Activated T-helper 2 cell treated with anti-CD3 and anti-CD28 coated beads, Interferon-gamma antibody, Interleukin-2, Interleukin-4, amounts not matched to agents 10 μg/mL and 5 μg/mL and 100 μg/mL, durations not matched to agents 14 hours and 24 hours and 36 hours (primary cell): ENCODE results near the gene TUBA3E. TPM values are rescaled to one million over a fixed set of nuclear protein-coding genes. Genes with fewer than 3 reads are reported as not detected.
A peak's percentile ranks its signal among the peaks of the same experiment; 100 is the strongest.
"Not testable (repeated sequence)": the region's sequence is repeated elsewhere in the genome, so short reads cannot be mapped to it uniquely, and the experiment has no call there.

ENCODE experiments used
- DNase-seq: peaks from one replicate; pipeline ENCODE4 v3.0.0; 2021; ENCODE audit warnings: low spot score
- H3K27ac Mint-ChIP-seq: one replicate; pipeline ENCODE4 v1.8.0; 2021; ENCODE audit warnings: mixed read lengths
- H3K27me3 Mint-ChIP-seq: one replicate; pipeline ENCODE4 v1.8.0; 2021; ENCODE audit warnings: low read depth, mixed read lengths
- H3K36me3 Mint-ChIP-seq: one replicate; pipeline ENCODE4 v1.8.0; 2021; ENCODE audit warnings: low read depth, mixed read lengths
- H3K4me1 Mint-ChIP-seq: one replicate; pipeline ENCODE4 v1.8.0; 2021; ENCODE audit warnings: low read depth, mixed read lengths
- H3K4me3 Mint-ChIP-seq: one replicate; pipeline ENCODE4 v1.8.0; 2021; ENCODE audit warnings: low read depth, mild to moderate bottlenecking, moderate library complexity, mixed read lengths
- H3K9me3 Mint-ChIP-seq: one replicate; pipeline ENCODE4 v1.8.0; 2021; ENCODE audit warnings: mixed read lengths
- intact Hi-C: fragments of 100-400 bp; cut with micrococcal nuclease; formaldehyde crosslinking; loops from one replicate; pipeline ENCODE4 v1.15.1; 2023
- total RNA-seq: library from RNA; stranded (reverse); gene quantifications from 2 replicates; pipeline ENCODE4 v1.2.3, GENCODE V29; 2022

TUBA3E gene
- total RNA-seq, 1 donor from 2014 or later, result not detected

GRCh38 chr2:130222523-130222922 lies 24.3 kb upstream of the TUBA3E start:
- DNase-seq, H3K9me3 Mint-ChIP-seq, H3K36me3 Mint-ChIP-seq, H3K27ac Mint-ChIP-seq, intact Hi-C loops, H3K4me1 Mint-ChIP-seq, H3K27me3 Mint-ChIP-seq: not testable (repeated sequence)
- H3K4me3 Mint-ChIP-seq, result peak overlapping the region; percentile 5

GRCh38 chr2:130220505-130220904 lies 22.3 kb upstream of the TUBA3E start:
- DNase-seq, H3K4me3 Mint-ChIP-seq, H3K36me3 Mint-ChIP-seq, H3K9me3 Mint-ChIP-seq, intact Hi-C loops, H3K27ac Mint-ChIP-seq, H3K4me1 Mint-ChIP-seq, H3K27me3 Mint-ChIP-seq: not testable (repeated sequence)

- H3K36me3 Mint-ChIP-seq, H3K4me1 Mint-ChIP-seq, H3K27ac Mint-ChIP-seq, H3K4me3 Mint-ChIP-seq, DNase-seq, intact Hi-C loops, H3K9me3 Mint-ChIP-seq: not testable (repeated sequence)
- H3K27me3 Mint-ChIP-seq, result peaks cover 15% of the 10 kb centered on the region
These were observed 20.9 kb upstream of the TUBA3E start for GRCh38 chr2:130219147-130219546.

- H3K27ac Mint-ChIP-seq, H3K4me3 Mint-ChIP-seq, intact Hi-C loops, H3K9me3 Mint-ChIP-seq, H3K36me3 Mint-ChIP-seq, H3K4me1 Mint-ChIP-seq, DNase-seq: not testable (repeated sequence)
- H3K27me3 Mint-ChIP-seq, result peaks cover 11% of the 10 kb centered on the region
These were observed 8.8 kb upstream of the TUBA3E start for GRCh38 chr2:130207051-130207450.

- H3K27me3 Mint-ChIP-seq, H3K36me3 Mint-ChIP-seq, H3K4me1 Mint-ChIP-seq, H3K27ac Mint-ChIP-seq, intact Hi-C loops, H3K9me3 Mint-ChIP-seq, DNase-seq, H3K4me3 Mint-ChIP-seq: not testable (repeated sequence)
These were observed 4.9 kb upstream of the TUBA3E start for GRCh38 chr2:130203150-130203549.

GRCh38 chr2:130202518-130202917 lies 4.3 kb upstream of the TUBA3E start:
- H3K36me3 Mint-ChIP-seq, H3K4me1 Mint-ChIP-seq, H3K27me3 Mint-ChIP-seq, H3K4me3 Mint-ChIP-seq, H3K9me3 Mint-ChIP-seq, intact Hi-C loops, DNase-seq, H3K27ac Mint-ChIP-seq: not testable (repeated sequence)

GRCh38 chr2:130196052-130196451 lies 2.2 kb downstream of the TUBA3E start:
- DNase-seq, H3K27ac Mint-ChIP-seq, H3K36me3 Mint-ChIP-seq, H3K4me3 Mint-ChIP-seq, H3K27me3 Mint-ChIP-seq, H3K4me1 Mint-ChIP-seq, intact Hi-C loops, H3K9me3 Mint-ChIP-seq: not testable (repeated sequence)

- H3K4me1 Mint-ChIP-seq, H3K27ac Mint-ChIP-seq, DNase-seq, intact Hi-C loops, H3K9me3 Mint-ChIP-seq, H3K27me3 Mint-ChIP-seq, H3K4me3 Mint-ChIP-seq: not testable (repeated sequence)
- peaks cover 10% of the 10 kb centered on the region for H3K36me3 Mint-ChIP-seq
These were observed 3.1 kb downstream of the TUBA3E start for GRCh38 chr2:130195089-130195635.

- H3K4me1 Mint-ChIP-seq, intact Hi-C loops, H3K27ac Mint-ChIP-seq, H3K27me3 Mint-ChIP-seq, H3K9me3 Mint-ChIP-seq, H3K4me3 Mint-ChIP-seq, DNase-seq: not testable (repeated sequence)
- peaks cover 10% of the 10 kb centered on the region for H3K36me3 Mint-ChIP-seq
These were observed 4.4 kb downstream of the TUBA3E start for GRCh38 chr2:130193824-130194223.

GRCh38 chr2:130192451-130192850 lies 5.8 kb downstream of the TUBA3E start:
- H3K27me3 Mint-ChIP-seq, intact Hi-C loops, H3K4me3 Mint-ChIP-seq, H3K9me3 Mint-ChIP-seq, H3K27ac Mint-ChIP-seq, H3K4me1 Mint-ChIP-seq, DNase-seq: not testable (repeated sequence)
- peaks cover 12% of the 10 kb centered on the region for H3K36me3 Mint-ChIP-seq

- H3K27ac Mint-ChIP-seq, H3K27me3 Mint-ChIP-seq, H3K4me3 Mint-ChIP-seq, intact Hi-C loops, H3K9me3 Mint-ChIP-seq, DNase-seq, H3K4me1 Mint-ChIP-seq: not testable (repeated sequence)
- peaks cover 12% of the 10 kb centered on the region for H3K36me3 Mint-ChIP-seq
These were observed 6.9 kb downstream of the TUBA3E start for GRCh38 chr2:130191319-130191718.

- H3K36me3 Mint-ChIP-seq, result peaks cover 23% of the 10 kb centered on the region
These were observed 8.0 kb downstream of the TUBA3E start for GRCh38 chr2:130190237-130190636.

GRCh38 chr2:130188958-130189357 lies 9.3 kb downstream of the TUBA3E start:
- H3K27ac Mint-ChIP-seq, H3K4me1 Mint-ChIP-seq, H3K27me3 Mint-ChIP-seq, H3K4me3 Mint-ChIP-seq, H3K9me3 Mint-ChIP-seq, DNase-seq, intact Hi-C loops: not testable (repeated sequence)
- peaks cover 25% of the 10 kb centered on the region for H3K36me3 Mint-ChIP-seq

More at GRCh38 chr2:130190237-130190636, 8.0 kb downstream of the TUBA3E start:
- DNase-seq, result no peak
- H3K27me3 Mint-ChIP-seq, result no peaks in the 10 kb centered on the region
- H3K4me3 Mint-ChIP-seq, result no peak overlapping the region
- no peak overlapping the region for H3K27ac Mint-ChIP-seq
- intact Hi-C loops, result no loop called here
- H3K9me3 Mint-ChIP-seq, result no peaks in the 10 kb centered on the region
- H3K4me1 Mint-ChIP-seq, result peaks cover 4% of the 10 kb centered on the region
